ENCODE data around the gene NCKAP1.

Gene NCKAP1

DNA sequence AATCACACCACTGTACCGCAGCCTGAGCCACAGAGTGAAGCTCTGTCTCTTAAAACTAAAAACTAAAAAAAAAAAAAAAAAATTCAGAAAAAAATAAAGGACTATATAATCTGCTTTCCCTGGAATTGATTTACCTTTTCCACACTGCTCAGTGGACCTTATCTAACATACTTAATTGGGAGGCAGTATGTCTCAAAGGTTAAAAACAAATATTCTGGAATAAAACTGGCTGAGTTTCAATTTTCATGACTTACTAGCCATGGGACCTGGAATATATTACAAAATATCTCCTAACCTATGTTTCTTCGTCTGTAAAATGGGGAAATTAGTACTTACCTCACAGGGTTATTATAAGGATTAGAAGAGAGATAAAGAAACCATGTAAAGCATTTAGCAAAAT, 11.8 kb downstream of the NCKAP1 start:
- Histone ChIP-seq H3K4me1 (ENCODE audit: control insufficient read depth in 2 of 2, insufficient read depth in 1 of 2, low read depth in 1 of 2, low read length in 2 of 2) (peaks cover 0 to 3% of the 10 kb centered on the region in 2 donors), H3K18ac (ENCODE audit: low read length) (no peak overlapping the region), H3K23ac (ENCODE audit: low read depth, low read length, poor library complexity) (no peak overlapping the region), H4K8ac (ENCODE audit: low read depth, low read length) (no peak overlapping the region), H3K9ac (ENCODE audit: low read depth, low read length, poor library complexity) (no peak overlapping the region), H3K27ac (replicated peaks; ENCODE audit: low read length) (no peak overlapping the region), H3K14ac (ENCODE audit: low read length) (no peak overlapping the region), H2BK120ac (ENCODE audit: low read depth, low read length) (no peak overlapping the region), H3K79me1 (ENCODE audit: low read depth, low read length) (no peaks in the 10 kb centered on the region), H2BK12ac (ENCODE audit: low read length) (no peak overlapping the region), H3K36me3 (replicated peaks in 1 of 2; ENCODE audit: control insufficient read depth in 2 of 2, insufficient read depth in 2 of 2, low read length in 2 of 2) (peaks cover 2 to 28% of the 10 kb centered on the region in 2 donors), H3K4me2 (ENCODE audit: insufficient read depth, low read length, poor library complexity, severe bottlenecking) (no peak overlapping the region), H2AFZ (ENCODE audit: low read length) (no peak overlapping the region), H3K9me3 (replicated peaks in 1 of 2; ENCODE audit: control insufficient read depth in 2 of 2, insufficient read depth in 1 of 2, low read depth in 1 of 2, low read length in 2 of 2) (peaks cover 0 to 8% of the 10 kb centered on the region in 2 donors), H2BK15ac (ENCODE audit: low read length) (no peak overlapping the region), H2BK5ac (ENCODE audit: low read length) (no peak overlapping the region), H3K4me3 (ENCODE audit: low read length in 2 of 2) (no peak overlapping the region), H4K91ac (ENCODE audit: low read depth, low read length, poor library complexity) (no peak overlapping the region), H3K27me3 (ENCODE audit: control insufficient read depth in 3 of 3, insufficient read depth in 3 of 3, low read depth in 1 of 3, low read length in 3 of 3) (no peaks in the 10 kb centered on the region), H3K4ac (ENCODE audit: low read length) (no peak overlapping the region), H2AK5ac (ENCODE audit: low read depth, low read length) (no peak overlapping the region)
- no CpG with 5 or more reads among the region's 2 CpGs for WGBS, 2 donors (ENCODE audit: extremely low coverage in 2 of 2, insufficient read length in 2 of 2, insufficient replicate concordance in 1 of 2)
- no peak for DNase-seq (ENCODE audit: low spot score)

DNA sequence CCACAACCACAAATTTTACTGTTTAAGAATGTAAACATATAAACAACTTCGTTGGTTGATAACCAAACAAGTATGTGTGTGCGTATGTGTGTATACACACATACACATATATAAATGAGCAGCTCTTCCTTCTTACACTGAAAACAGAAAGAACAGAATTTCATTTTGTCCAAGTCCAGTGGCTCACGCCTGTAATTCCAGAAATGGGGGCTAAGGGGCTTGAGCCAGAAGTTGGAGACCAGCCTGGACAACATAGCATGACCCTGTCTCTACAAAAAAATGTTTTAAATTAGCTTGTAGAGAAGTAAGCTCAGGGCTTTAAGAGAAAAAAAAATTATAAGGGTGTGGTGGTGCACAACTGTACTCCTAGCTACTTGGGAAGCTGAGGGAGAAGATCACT, 12.3 kb downstream of the NCKAP1 start:
- Histone ChIP-seq H3K27me3 (ENCODE audit: control insufficient read depth in 3 of 3, insufficient read depth in 3 of 3, low read depth in 1 of 3, low read length in 3 of 3) (no peaks in the 10 kb centered on the region), H2BK5ac (ENCODE audit: low read length) (no peak overlapping the region), H3K18ac (ENCODE audit: low read length) (no peak overlapping the region), H2AFZ (ENCODE audit: low read length) (no peak overlapping the region), H3K4ac (ENCODE audit: low read length) (no peak overlapping the region), H3K4me1 (ENCODE audit: control insufficient read depth in 2 of 2, insufficient read depth in 1 of 2, low read depth in 1 of 2, low read length in 2 of 2) (peaks cover 0 to 3% of the 10 kb centered on the region in 2 donors), H3K4me2 (ENCODE audit: insufficient read depth, low read length, poor library complexity, severe bottlenecking) (no peak overlapping the region), H2BK12ac (ENCODE audit: low read length) (no peak overlapping the region), H3K4me3 (ENCODE audit: low read length in 2 of 2) (no peak overlapping the region), H2BK120ac (ENCODE audit: low read depth, low read length) (no peak overlapping the region), H3K9ac (ENCODE audit: low read depth, low read length, poor library complexity) (no peak overlapping the region), H3K27ac (replicated peaks; ENCODE audit: low read length) (no peak overlapping the region), H4K91ac (ENCODE audit: low read depth, low read length, poor library complexity) (no peak overlapping the region), H3K36me3 (replicated peaks in 1 of 2; ENCODE audit: control insufficient read depth in 2 of 2, insufficient read depth in 2 of 2, low read length in 2 of 2) (peaks cover 3 to 32% of the 10 kb centered on the region in 2 donors), H4K8ac (ENCODE audit: low read depth, low read length) (no peak overlapping the region), H3K23ac (ENCODE audit: low read depth, low read length, poor library complexity) (no peak overlapping the region), H3K14ac (ENCODE audit: low read length) (no peak overlapping the region), H2AK5ac (ENCODE audit: low read depth, low read length) (no peak overlapping the region), H3K9me3 (replicated peaks in 1 of 2; ENCODE audit: control insufficient read depth in 2 of 2, insufficient read depth in 1 of 2, low read depth in 1 of 2, low read length in 2 of 2) (peaks cover 0 to 12% of the 10 kb centered on the region in 2 donors), H2BK15ac (ENCODE audit: low read length) (no peak overlapping the region), H3K79me1 (ENCODE audit: low read depth, low read length) (no peaks in the 10 kb centered on the region)
- WGBS, 2 donors (ENCODE audit: extremely low coverage in 2 of 2, insufficient read length in 2 of 2, insufficient replicate concordance in 1 of 2) = no CpG with 5 or more reads among the region's 3 CpGs
- no peak for DNase-seq (ENCODE audit: low spot score)

DNA sequence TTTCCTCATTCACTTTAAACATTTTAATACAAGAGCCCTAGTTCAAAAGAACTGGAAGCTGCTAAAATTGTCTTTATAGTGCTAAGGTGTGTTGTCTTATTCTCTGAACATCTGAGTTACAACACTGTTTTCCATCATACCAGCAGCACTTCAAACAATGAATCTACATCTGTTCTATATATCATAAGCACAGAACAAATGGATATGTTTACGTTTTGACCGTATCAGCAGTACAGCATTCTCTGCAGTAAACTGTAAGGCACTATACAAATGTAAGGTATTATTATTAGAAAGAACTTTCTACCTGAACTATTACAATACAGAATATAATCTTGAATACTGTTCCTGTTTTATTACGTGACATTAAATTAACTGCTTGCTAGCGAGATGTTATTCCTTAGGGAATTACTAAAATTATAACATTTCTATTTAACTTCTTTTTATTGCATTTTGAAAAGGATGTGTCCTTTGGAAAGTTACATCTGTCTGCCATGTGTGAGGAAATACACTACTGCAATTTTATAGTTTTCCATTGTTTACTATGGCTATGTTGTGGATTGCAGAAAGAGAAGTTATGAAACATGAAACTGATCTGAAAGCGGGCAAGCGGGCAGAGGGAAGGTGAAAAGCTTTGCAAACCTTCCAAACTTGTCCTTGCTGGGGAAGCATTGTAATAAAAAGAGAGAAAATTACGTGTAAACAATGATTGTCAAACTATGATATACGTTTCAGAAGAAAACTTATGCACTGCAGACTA, 13.7 kb downstream of the NCKAP1 start:
- Histone ChIP-seq H3K18ac (ENCODE audit: low read length) (no peak overlapping the region), H3K4me2 (ENCODE audit: insufficient read depth, low read length, poor library complexity, severe bottlenecking) (no peak overlapping the region), H2AK5ac (ENCODE audit: low read depth, low read length) (no peak overlapping the region), H3K27ac (replicated peaks; ENCODE audit: low read length) (no peak overlapping the region), H2BK12ac (ENCODE audit: low read length) (no peak overlapping the region), H3K23ac (ENCODE audit: low read depth, low read length, poor library complexity) (no peak overlapping the region), H3K9me3 (replicated peaks in 1 of 2; ENCODE audit: control insufficient read depth in 2 of 2, insufficient read depth in 1 of 2, low read depth in 1 of 2, low read length in 2 of 2) (peaks cover 0 to 13% of the 10 kb centered on the region in 2 donors), H3K14ac (ENCODE audit: low read length) (no peak overlapping the region), H4K8ac (ENCODE audit: low read depth, low read length) (no peak overlapping the region), H3K27me3 (ENCODE audit: control insufficient read depth in 3 of 3, insufficient read depth in 3 of 3, low read depth in 1 of 3, low read length in 3 of 3) (no peaks in the 10 kb centered on the region), H2AFZ (ENCODE audit: low read length) (no peak overlapping the region), H4K91ac (ENCODE audit: low read depth, low read length, poor library complexity) (no peak overlapping the region), H3K4me3 (ENCODE audit: low read length in 2 of 2) (no peak overlapping the region), H2BK120ac (ENCODE audit: low read depth, low read length) (no peak overlapping the region), H3K4me1 (ENCODE audit: control insufficient read depth in 2 of 2, insufficient read depth in 1 of 2, low read depth in 1 of 2, low read length in 2 of 2) (peaks cover 0 to 2% of the 10 kb centered on the region in 2 donors), H3K36me3 (replicated peaks in 1 of 2; ENCODE audit: control insufficient read depth in 2 of 2, insufficient read depth in 2 of 2, low read length in 2 of 2) (peaks cover 5 to 44% of the 10 kb centered on the region in 2 donors), H3K79me1 (ENCODE audit: low read depth, low read length) (peaks cover 2% of the 10 kb centered on the region), H2BK15ac (ENCODE audit: low read length) (no peak overlapping the region), H2BK5ac (ENCODE audit: low read length) (no peak overlapping the region), H3K4ac (ENCODE audit: low read length) (no peak overlapping the region), H3K9ac (ENCODE audit: low read depth, low read length, poor library complexity) (no peak overlapping the region)
- no CpG with 5 or more reads among the region's 8 CpGs for WGBS, 2 donors (ENCODE audit: extremely low coverage in 2 of 2, insufficient read length in 2 of 2, insufficient replicate concordance in 1 of 2)
- DNase-seq (ENCODE audit: low spot score) = no peak

DNA sequence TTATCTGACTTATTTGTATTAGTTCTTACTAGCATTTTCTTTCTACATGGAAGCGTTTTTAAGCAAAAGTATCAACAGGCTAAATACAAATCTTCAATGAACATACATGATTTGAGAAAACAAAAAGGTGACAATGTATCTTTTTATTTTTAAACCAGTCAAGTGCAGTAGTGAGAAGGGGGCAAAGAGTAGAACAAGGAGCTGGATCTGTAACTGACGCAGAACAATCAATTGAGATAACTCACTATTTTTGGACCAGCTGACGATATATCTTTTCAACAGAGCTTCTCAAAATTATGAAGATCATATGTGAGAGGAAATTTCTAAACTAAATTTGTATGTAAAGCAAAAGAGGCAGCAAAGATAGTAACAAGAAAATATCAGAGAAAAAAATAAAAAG, 15.5 kb downstream of the NCKAP1 start:
- no peak overlapping the region for H3K4me3 ChIP-seq (ENCODE audit: low read length in 2 of 2)
- H3K23ac ChIP-seq (ENCODE audit: low read depth, low read length, poor library complexity) = no peak overlapping the region
- no peak overlapping the region for H3K18ac ChIP-seq (ENCODE audit: low read length)
- no peaks in the 10 kb centered on the region for H3K27me3 ChIP-seq (ENCODE audit: control insufficient read depth in 3 of 3, insufficient read depth in 3 of 3, low read depth in 1 of 3, low read length in 3 of 3)
- H3K36me3 ChIP-seq (replicated peaks in 1 of 2; ENCODE audit: control insufficient read depth in 2 of 2, insufficient read depth in 2 of 2, low read length in 2 of 2) = peaks cover 5 to 57% of the 10 kb centered on the region in 2 donors
- no peak overlapping the region for H4K91ac ChIP-seq (ENCODE audit: low read depth, low read length, poor library complexity)
- no peaks in the 10 kb centered on the region for H3K4me1 ChIP-seq (ENCODE audit: control insufficient read depth in 2 of 2, insufficient read depth in 1 of 2, low read depth in 1 of 2, low read length in 2 of 2)
- H2AFZ ChIP-seq (ENCODE audit: low read length) = no peak overlapping the region
- no peak overlapping the region for H3K14ac ChIP-seq (ENCODE audit: low read length)
- no peak overlapping the region for H2AK5ac ChIP-seq (ENCODE audit: low read depth, low read length)
- no peak overlapping the region for H2BK12ac ChIP-seq (ENCODE audit: low read length)
- H3K27ac ChIP-seq (replicated peaks; ENCODE audit: low read length) = no peak overlapping the region
- H4K8ac ChIP-seq (ENCODE audit: low read depth, low read length) = no peak overlapping the region
- no peak overlapping the region for H2BK120ac ChIP-seq (ENCODE audit: low read depth, low read length)
- no peak overlapping the region for H2BK5ac ChIP-seq (ENCODE audit: low read length)
- no peak overlapping the region for H3K4ac ChIP-seq (ENCODE audit: low read length)
- no peak overlapping the region for H2BK15ac ChIP-seq (ENCODE audit: low read length)
- peaks cover 2% of the 10 kb centered on the region for H3K79me1 ChIP-seq (ENCODE audit: low read depth, low read length)
- no CpG with 5 or more reads among the region's 3 CpGs for WGBS, 2 donors (ENCODE audit: extremely low coverage in 2 of 2, insufficient read length in 2 of 2, insufficient replicate concordance in 1 of 2)
- H3K9ac ChIP-seq (ENCODE audit: low read depth, low read length, poor library complexity) = no peak overlapping the region
- DNase-seq (ENCODE audit: low spot score) = no peak
- peaks cover 0 to 12% of the 10 kb centered on the region in 2 donors for H3K9me3 ChIP-seq (replicated peaks in 1 of 2; ENCODE audit: control insufficient read depth in 2 of 2, insufficient read depth in 1 of 2, low read depth in 1 of 2, low read length in 2 of 2)
- H3K4me2 ChIP-seq (ENCODE audit: insufficient read depth, low read length, poor library complexity, severe bottlenecking) = no peak overlapping the region
